ENCODE measurements around the gene ANKRD11.

GRCh38 chr16:89395150-89396142 is 94.9 kb downstream of the ANKRD11 start:
- TF ChIP-seq CTCF (optimal IDR thresholded peaks at IDR 0.05 in 1 of 3, IDR thresholded peaks at IDR 0.05 in 1 of 3, conservative IDR thresholded peaks at IDR 0.05 in 1 of 3; ENCODE audit: extremely low read depth in 1 of 3, insufficient read depth in 2 of 3, low read length in 3 of 3): no peak
- no peak for TF ChIP-seq EZH2 (IDR thresholded peaks at IDR 0.05; ENCODE audit: low read length)
